ENCODE measurements around the gene RASL11B.

RASL11B gene

DNA sequence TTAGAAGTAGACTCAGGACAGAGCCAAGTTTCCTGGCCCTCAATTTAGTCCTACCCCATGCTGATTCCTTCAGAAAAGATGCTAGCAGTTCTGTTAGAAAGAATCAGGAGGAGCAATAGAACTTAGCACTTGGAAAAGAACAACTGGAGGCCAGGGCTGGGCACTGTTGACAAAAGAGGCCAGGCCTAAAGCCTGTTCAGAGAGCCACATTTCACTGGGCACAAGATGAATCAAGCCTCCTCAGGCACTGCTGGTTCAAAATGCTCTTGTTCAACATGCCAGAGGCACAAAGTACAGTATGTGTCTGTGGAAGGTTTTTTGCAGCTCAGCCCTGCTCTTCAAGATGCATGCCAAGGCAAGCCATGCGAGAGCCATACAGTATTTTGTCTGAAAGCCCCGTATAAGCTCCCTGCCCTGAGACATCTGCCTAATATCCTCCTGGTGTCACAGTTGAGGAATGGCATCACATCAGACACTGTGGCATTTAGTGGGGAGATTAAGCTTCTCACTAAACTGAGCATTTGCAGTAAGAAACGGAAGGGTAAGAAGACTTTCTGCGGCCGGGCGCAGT lies 53.7 kb downstream of the RASL11B start:
- DNase-seq (ENCODE audit: low read depth), result no peak

All from T-helper 22 cell (primary cell).